ENCODE measurements around the gene TBC1D22A. TPM values are rescaled to one million over a fixed set of nuclear protein-coding genes. Genes with fewer than 3 reads are reported as not detected.

The TBC1D22A gene
- total and polyA plus RNA-seq, 2 donors from 2014 or later: 24.6 to 39.4 TPM

DNA sequence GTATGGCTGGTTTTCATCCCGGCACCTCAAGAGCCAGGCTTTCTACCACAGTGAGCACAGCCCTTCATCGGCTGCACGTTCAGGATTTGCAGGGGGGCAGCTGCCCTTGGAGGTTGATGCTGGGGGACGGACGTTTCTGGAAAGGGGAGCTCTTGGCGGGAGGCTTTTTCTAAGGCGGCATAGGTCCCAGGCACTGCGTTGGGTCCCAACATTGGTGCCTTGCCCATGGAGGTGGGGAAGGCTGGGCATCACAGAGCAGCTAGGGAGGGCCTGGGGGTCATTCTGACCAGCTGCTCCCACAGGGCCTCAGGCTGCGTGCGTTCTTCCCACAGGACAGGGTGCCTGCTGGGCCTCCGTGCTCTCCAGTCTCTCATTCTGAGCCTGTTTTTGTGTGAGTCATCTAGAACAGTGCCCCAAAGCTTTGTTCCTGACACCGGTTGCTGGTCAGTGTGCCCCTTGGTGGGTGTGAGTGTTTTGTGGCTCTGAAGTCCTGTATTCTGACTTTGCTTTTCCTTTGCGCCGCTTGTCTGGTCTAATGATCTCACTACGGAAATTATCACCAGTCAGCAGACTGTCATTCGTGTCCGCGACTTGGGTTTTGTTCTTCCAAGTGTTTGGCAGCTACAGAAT lies 275.9 kb downstream of the TBC1D22A start:
- Histone ChIP-seq H3K9ac (ENCODE audit: low read length in 3 of 3) (no peak overlapping the region), H3K4me1 (ENCODE audit: control insufficient read depth in 2 of 3, insufficient read depth in 2 of 3, low read depth in 1 of 3, low read length in 3 of 3) (peaks cover 0 to 7% (median 0%) of the 10 kb centered on the region in 3 donors), H3K36me3 (ENCODE audit: control insufficient read depth in 2 of 3, insufficient read depth in 3 of 3, low read length in 3 of 3) (no peaks in the 10 kb centered on the region), H3K27me3 (ENCODE audit: control insufficient read depth, insufficient read depth, low read length) (no peaks in the 10 kb centered on the region), H3K9me3 (ENCODE audit: control insufficient read depth in 2 of 3, insufficient read depth in 1 of 3, low read length in 3 of 3) (no peaks in the 10 kb centered on the region), H3K4me3 (ENCODE audit: low read length in 3 of 3) (no peak overlapping the region), H3K27ac (ENCODE audit: low read depth in 2 of 2, low read length in 2 of 2) (no peak overlapping the region)
- TF ChIP-seq, protein P1, sequence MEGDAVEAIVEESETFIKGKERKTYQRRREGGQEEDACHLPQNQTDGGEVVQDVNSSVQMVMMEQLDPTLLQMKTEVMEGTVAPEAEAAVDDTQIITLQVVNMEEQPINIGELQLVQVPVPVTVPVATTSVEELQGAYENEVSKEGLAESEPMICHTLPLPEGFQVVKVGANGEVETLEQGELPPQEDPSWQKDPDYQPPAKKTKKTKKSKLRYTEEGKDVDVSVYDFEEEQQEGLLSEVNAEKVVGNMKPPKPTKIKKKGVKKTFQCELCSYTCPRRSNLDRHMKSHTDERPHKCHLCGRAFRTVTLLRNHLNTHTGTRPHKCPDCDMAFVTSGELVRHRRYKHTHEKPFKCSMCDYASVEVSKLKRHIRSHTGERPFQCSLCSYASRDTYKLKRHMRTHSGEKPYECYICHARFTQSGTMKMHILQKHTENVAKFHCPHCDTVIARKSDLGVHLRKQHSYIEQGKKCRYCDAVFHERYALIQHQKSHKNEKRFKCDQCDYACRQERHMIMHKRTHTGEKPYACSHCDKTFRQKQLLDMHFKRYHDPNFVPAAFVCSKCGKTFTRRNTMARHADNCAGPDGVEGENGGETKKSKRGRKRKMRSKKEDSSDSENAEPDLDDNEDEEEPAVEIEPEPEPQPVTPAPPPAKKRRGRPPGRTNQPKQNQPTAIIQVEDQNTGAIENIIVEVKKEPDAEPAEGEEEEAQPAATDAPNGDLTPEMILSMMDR (IDR thresholded peaks at IDR 0.05; ENCODE audit: borderline replicate concordance, extremely low read depth, insufficient read depth): no peak
- FAIRE-seq: no peak
- peak in 2 of 5 donors; percentile 24 to 62 for DNase-seq
- intact Hi-C loops (cut with DNase I): no loop called here

DNA sequence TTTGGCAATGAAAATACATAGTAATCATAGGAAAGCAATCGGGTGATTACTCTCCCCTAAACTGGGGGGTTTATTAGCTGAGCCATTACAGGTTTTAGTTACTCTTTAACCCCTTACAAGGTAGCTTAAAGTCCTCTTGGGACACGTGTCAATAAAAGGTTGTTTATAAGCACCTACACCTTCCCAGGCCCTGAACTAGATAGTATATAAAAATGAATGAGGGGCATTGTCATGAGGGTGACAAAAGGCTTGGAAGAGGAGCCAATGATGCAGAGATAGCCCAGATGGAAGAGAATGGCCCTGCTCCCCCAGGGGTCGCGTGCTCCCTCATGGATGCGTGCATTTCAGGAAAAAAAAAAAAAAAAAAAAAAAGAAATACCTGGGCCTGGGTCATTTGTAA lies 276.9 kb downstream of the TBC1D22A start:
- Histone ChIP-seq H3K27me3 (ENCODE audit: control insufficient read depth, insufficient read depth, low read length) (no peaks in the 10 kb centered on the region), H3K27ac (ENCODE audit: low read depth in 2 of 2, low read length in 2 of 2) (no peak overlapping the region), H3K9ac (ENCODE audit: low read length in 3 of 3) (no peak overlapping the region), H3K9me3 (ENCODE audit: control insufficient read depth in 2 of 3, insufficient read depth in 1 of 3, low read length in 3 of 3) (no peaks in the 10 kb centered on the region), H3K4me3 (ENCODE audit: low read length in 3 of 3) (no peak overlapping the region), H3K36me3 (ENCODE audit: control insufficient read depth in 2 of 3, insufficient read depth in 3 of 3, low read length in 3 of 3) (no peaks in the 10 kb centered on the region), H3K4me1 (ENCODE audit: control insufficient read depth in 2 of 3, insufficient read depth in 2 of 3, low read depth in 1 of 3, low read length in 3 of 3) (peaks cover 0 to 15% (median 0%) of the 10 kb centered on the region in 3 donors)
- intact Hi-C loops (cut with DNase I): no loop called here
- DNase-seq (no peak), FAIRE-seq (no peak)
- TF ChIP-seq, protein P1 (IDR thresholded peaks at IDR 0.05; ENCODE audit: borderline replicate concordance, extremely low read depth, insufficient read depth): no peak

DNA sequence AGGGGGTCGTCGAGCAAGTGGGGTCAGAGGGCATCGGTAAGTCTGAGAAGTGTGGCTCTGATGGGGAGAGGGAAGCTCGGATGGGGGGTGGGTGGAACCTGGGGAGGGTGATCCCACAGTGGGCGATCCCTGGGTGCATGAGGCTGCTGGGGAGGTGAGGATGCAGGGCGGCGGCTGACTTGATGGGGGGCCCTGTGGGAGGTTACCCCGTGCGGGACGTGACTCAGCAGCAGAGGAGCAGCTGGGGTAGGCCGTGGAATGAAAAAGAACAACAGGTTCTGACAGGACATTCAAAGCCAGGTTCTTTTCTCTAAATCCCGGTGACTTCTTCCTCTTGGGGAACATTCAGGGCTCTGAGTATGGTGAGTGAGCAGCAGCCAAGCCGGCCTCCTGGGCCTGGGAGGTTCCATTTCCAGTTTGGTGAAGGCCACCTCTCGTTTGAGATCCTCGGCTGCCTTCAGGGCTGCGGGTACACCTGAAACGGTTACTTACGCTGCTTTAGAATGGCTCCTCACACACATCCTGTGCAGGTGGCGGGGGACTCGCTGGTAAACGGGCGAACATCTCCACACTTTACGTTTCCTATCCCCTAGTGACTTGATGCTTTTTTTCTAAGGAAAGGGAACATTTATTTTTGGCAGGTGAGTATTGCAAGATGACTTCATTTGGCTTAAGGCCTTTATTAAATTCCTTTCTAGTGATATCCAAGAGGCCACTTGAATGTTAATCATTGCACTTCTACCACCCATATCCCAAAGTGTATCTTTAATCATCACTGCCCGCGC lies 278.2 kb downstream of the TBC1D22A start:
- intact Hi-C loops (cut with DNase I): no loop called here
- no peak overlapping the region for H3K4me3 ChIP-seq (ENCODE audit: low read length in 3 of 3)
- DNase-seq (peak in 1 of 5 donors; percentile 57), FAIRE-seq (no peak)
- TF ChIP-seq, protein P1 (IDR thresholded peaks at IDR 0.05; ENCODE audit: borderline replicate concordance, extremely low read depth, insufficient read depth): no peak
- H3K36me3 ChIP-seq (ENCODE audit: control insufficient read depth in 2 of 3, insufficient read depth in 3 of 3, low read length in 3 of 3): no peaks in the 10 kb centered on the region
- H3K27ac ChIP-seq (ENCODE audit: low read depth in 2 of 2, low read length in 2 of 2): no peak overlapping the region
- no peak overlapping the region for H3K9ac ChIP-seq (ENCODE audit: low read length in 3 of 3)
- no peaks in the 10 kb centered on the region for H3K27me3 ChIP-seq (ENCODE audit: control insufficient read depth, insufficient read depth, low read length)
- H3K9me3 ChIP-seq (ENCODE audit: control insufficient read depth in 2 of 3, insufficient read depth in 1 of 3, low read length in 3 of 3): no peaks in the 10 kb centered on the region
- peaks cover 0 to 15% (median 0%) of the 10 kb centered on the region in 3 donors for H3K4me1 ChIP-seq (ENCODE audit: control insufficient read depth in 2 of 3, insufficient read depth in 2 of 3, low read depth in 1 of 3, low read length in 3 of 3)
